A549 treated with AZD2906 at 1 μM for 4 hours (cell line): ENCODE data around the gene NEAT1. TPM values are rescaled to one million over a fixed set of nuclear protein-coding genes. Genes with fewer than 3 reads are reported as not detected.

Source experiments
- total RNA-seq: library from RNA; stranded (reverse); fragments of 200-300 nt; extraction: Qiagen RNA extraction; gene quantifications from 5 replicates; pipeline ENCODE4 v1.2.3, GENCODE V29; 2022

The NEAT1 gene
- 123 to 204 TPM (median 187 TPM) in 5 replicates for total RNA-seq

DNA sequence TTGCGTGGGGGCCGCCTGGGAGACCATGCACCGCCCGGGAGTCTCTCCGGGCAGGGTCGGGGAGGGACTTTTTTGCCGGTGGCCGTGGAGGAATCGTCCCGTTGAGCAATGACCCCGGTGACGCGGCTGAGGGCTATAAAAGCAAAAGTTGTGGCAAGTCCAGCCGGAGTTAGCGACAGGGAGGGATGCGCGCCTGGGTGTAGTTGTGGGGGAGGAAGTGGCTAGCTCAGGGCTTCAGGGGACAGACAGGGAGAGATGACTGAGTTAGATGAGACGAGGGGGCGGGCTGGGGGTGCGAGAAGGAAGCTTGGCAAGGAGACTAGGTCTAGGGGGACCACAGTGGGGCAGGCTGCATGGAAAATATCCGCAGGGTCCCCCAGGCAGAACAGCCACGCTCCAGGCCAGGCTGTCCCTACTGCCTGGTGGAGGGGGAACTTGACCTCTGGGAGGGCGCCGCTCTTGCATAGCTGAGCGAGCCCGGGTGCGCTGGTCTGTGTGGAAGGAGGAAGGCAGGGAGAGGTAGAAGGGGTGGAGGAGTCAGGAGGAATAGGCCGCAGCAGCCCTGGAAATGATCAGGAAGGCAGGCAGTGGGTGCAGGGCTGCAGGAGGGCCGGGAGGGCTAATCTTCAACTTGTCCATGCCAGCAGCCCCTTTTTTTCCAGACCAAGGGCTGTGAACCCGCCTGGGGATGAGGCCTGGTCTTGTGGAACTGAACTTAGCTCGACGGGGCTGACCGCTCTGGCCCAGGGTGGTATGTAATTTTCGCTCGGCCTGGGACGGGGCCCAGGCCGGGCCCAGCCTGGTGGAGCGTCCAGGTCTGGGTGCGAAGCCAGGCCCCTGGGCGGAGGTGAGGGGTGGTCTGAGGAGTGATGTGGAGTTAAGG lies at the start of gene NEAT1:
Gene NEAT1, plus strand, starts transcription at position 166 of the 883 bp plus-strand sequence.

DNA sequence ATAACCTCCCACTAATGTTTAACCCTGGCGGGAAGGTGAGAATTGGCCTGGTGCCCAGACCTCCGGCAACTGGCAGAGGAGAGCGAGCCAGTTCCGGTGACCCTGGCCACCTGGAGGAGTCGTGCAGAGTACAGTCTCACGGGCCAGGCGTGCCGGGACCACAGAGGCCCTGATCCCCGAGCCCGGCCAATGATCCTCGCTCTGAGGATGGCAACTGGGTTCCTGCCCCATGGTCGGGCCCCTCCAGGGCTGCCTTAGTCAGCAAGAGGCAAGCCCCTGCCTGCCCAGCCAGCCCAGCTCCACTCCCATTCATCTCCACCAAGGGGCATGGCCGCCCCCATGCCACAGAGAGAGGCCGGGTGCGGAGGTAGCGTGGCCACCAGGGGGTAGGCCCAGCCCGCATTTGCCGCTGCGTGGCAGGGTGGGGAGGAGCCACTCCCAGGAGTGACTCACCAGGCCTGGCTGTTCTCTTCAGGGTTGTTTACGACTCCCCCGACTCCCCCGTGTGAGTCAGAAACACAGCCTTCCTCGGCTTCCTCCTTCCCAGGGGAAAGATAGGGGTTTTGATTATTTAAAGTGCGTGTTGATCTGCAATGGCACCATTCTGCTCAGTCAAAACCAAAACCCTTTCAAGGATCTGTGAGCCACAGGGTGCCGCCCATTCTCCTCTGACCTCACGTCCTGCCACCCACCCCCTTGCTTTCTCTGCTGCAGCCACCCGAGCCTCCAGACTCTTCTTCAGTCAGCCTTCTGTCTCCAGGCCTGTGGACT lies 40.4 kb upstream of the NEAT1 start, which contains the start of gene SLC25A45:
Gene SLC25A45, minus strand, starts transcription at position 614 of the 771 bp plus-strand sequence. CDS start 695 bp downstream, outside the sequence.

DNA sequence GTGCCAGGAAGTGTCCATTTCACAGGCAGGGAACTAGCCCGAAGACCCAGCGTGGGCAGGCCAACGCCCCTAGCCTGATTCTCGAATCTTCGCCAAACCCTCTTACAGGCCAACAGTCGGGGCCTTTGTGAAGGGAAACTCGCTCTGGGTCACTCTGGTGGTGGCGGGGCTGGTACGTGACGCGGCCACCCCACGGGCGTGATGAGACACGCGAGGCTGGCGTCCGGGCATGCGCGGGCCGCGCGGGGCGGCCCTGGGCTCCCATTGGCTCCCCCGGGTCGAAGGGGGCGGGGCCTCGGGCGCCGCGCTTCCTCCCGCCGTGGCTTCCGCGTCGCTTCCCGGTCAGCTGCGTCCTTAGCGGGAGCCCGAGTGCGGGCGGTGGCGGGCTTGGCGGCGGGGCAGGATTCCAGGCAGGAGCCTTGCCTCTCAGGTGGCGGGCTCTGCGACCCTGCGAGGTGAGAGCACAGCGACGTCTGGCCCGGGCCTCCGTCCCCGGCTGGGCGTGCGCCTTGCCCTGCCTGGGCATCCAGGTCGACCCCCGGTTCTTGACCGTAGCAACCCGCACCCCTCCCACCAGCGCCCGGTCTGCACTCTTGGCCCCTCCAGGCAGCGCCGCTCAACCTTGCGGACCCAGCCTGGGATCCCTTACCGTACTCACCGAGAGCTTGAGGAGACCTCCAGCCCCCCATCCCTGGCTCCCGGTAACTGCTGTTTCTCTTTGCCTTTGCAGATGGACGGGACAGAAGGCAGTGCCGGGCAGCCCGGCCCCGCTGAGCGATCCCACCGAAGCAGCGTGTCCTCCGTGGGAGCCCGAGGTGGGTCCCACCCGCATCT lies 36.1 kb upstream of the NEAT1 start, which contains the start of gene FRMD8:
Gene FRMD8, plus strand, starts transcription at position 331 of the 834 bp plus-strand sequence. Its CDS starts 400 bp downstream, at position 731.

Other genes starting within 250 kb of the NEAT1 start
- 107 to 119 TPM (median 117 TPM) in 5 replicates for gene CAPN1, start 240.9 kb upstream of the NEAT1 start, total RNA-seq
- 12.4 to 15.4 TPM (median 13.8 TPM) in 5 replicates for gene POLA2, start 160.8 kb upstream of the NEAT1 start, total RNA-seq
- gene CDC42EP2, start 107.9 kb upstream of the NEAT1 start, total RNA-seq, result 14.1 to 21.9 TPM (median 19.2 TPM) in 5 replicates
- gene DPF2, start 88.9 kb upstream of the NEAT1 start, total RNA-seq, result 39.6 to 46.8 TPM (median 40.9 TPM) in 5 replicates
- gene TIGD3, start 68.0 kb upstream of the NEAT1 start, total RNA-seq, result 0.94 to 1.3 TPM (median 1.2 TPM) in 5 replicates
- 12.1 to 15.2 TPM (median 14.2 TPM) in 5 replicates for gene SLC25A45, start 40.2 kb upstream of the NEAT1 start, total RNA-seq
- gene FRMD8, start 36.2 kb upstream of the NEAT1 start, total RNA-seq, result 45.6 to 53.2 TPM (median 48.9 TPM) in 5 replicates
- 42.9 to 87.3 TPM (median 59.9 TPM) in 5 replicates for gene MALAT1, start 76.2 kb downstream of the NEAT1 start, total RNA-seq
- 47.8 to 62.4 TPM (median 58.2 TPM) in 5 replicates for gene SCYL1, start 102.3 kb downstream of the NEAT1 start, total RNA-seq
- gene LTBP3, start 135.6 kb downstream of the NEAT1 start, total RNA-seq, result 89.3 to 122 TPM (median 106 TPM) in 5 replicates
- 63.9 to 77.4 TPM (median 76.9 TPM) in 5 replicates for gene ZNRD2, start 147.7 kb downstream of the NEAT1 start, total RNA-seq
- gene FAM89B, start 149.7 kb downstream of the NEAT1 start, total RNA-seq, result 26.3 to 47.9 TPM (median 45.5 TPM) in 5 replicates
- gene EHBP1L1, start 153.3 kb downstream of the NEAT1 start, total RNA-seq, result 27.8 to 36.2 TPM (median 31.5 TPM) in 5 replicates
- gene KCNK7, start 173.0 kb downstream of the NEAT1 start, total RNA-seq, result 0.51 to 0.95 TPM (median 0.72 TPM) in 5 replicates
- 37.7 to 49.0 TPM (median 47.6 TPM) in 5 replicates for gene MAP3K11, start 191.4 kb downstream of the NEAT1 start, total RNA-seq
- gene PCNX3, start 193.0 kb downstream of the NEAT1 start, total RNA-seq, result 26.0 to 36.3 TPM (median 34.9 TPM) in 5 replicates
- gene SIPA1, start 215.3 kb downstream of the NEAT1 start, total RNA-seq, result 14.3 to 21.2 TPM (median 19.7 TPM) in 5 replicates
- gene RELA, start 240.1 kb downstream of the NEAT1 start, total RNA-seq, result 63.5 to 78.0 TPM (median 73.7 TPM) in 5 replicates